ENCODE results near the gene THSD4.

- TF ChIP-seq MXI1 (IDR thresholded peaks at IDR 0.05; ENCODE audit: borderline replicate concordance, low read depth, low read length), result peak; percentile 53; the same call in 1 of the 2 replicates
- no peak for TF ChIP-seq RAD21 (IDR thresholded peaks at IDR 0.05; ENCODE audit: low read length)
- peak; percentile 48; the same call in 1 of the 2 replicates for TF ChIP-seq USF2 (IDR thresholded peaks at IDR 0.05; ENCODE audit: low read depth, low read length)
- TF ChIP-seq MAFK (IDR thresholded peaks at IDR 0.05; ENCODE audit: low read depth, low read length), result no peak
- no peak for TF ChIP-seq CTCF (conservative IDR thresholded peaks at IDR 0.05; ENCODE audit: low read depth, low read length)
- TF ChIP-seq POLR2A (IDR thresholded peaks at IDR 0.05; ENCODE audit: low read depth, low read length), result no peak
- TF ChIP-seq BHLHE40 (IDR thresholded peaks at IDR 0.05; ENCODE audit: low read depth, low read length), result peak; percentile 100
- TF ChIP-seq NFE2L2 (IDR thresholded peaks at IDR 0.05; ENCODE audit: low read depth, low read length), result no peak
- TF ChIP-seq CEBPB (IDR thresholded peaks at IDR 0.05; ENCODE audit: low read depth, low read length), result peak; percentile 36; the same call in 1 of the 2 replicates
- TF ChIP-seq RFX5 (IDR thresholded peaks at IDR 0.05; ENCODE audit: low read depth, low read length), result no peak
- no peak for TF ChIP-seq CHD1 (IDR thresholded peaks at IDR 0.05; ENCODE audit: low read depth, low read length)
- TF ChIP-seq, protein P1, sequence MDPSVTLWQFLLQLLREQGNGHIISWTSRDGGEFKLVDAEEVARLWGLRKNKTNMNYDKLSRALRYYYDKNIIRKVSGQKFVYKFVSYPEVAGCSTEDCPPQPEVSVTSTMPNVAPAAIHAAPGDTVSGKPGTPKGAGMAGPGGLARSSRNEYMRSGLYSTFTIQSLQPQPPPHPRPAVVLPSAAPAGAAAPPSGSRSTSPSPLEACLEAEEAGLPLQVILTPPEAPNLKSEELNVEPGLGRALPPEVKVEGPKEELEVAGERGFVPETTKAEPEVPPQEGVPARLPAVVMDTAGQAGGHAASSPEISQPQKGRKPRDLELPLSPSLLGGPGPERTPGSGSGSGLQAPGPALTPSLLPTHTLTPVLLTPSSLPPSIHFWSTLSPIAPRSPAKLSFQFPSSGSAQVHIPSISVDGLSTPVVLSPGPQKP (IDR thresholded peaks at IDR 0.05; ENCODE audit: borderline replicate concordance, low read depth, low read length), result no peak
- no peak for TF ChIP-seq SMC3 (IDR thresholded peaks at IDR 0.05; ENCODE audit: low read depth, low read length)
- no peak for TF ChIP-seq RCOR1 (IDR thresholded peaks at IDR 0.05; ENCODE audit: insufficient replicate concordance, low read length)
These were observed 576.5 kb downstream of the THSD4 start for GRCh38 chr15:71691458-71692417.

Data from IMR-90 (cell line).